ENCODE measurements around the gene PEPD. TPM values are rescaled to one million over a fixed set of nuclear protein-coding genes. Genes with fewer than 3 reads are reported as not detected.

The PEPD gene
- total RNA-seq, 4 donors from 2014 or later, result 116 to 1,166 (median 748) TPM

- H3K27ac ChIP-seq, result peak overlapping the region in 1 of 4 donors; percentile 83
- peaks cover 0 to 45% (median 0%) of the 10 kb centered on the region in 3 donors for H3K36me3 ChIP-seq
- H3K4me1 ChIP-seq, result no peaks in the 10 kb centered on the region
- TF ChIP-seq POLR2A (IDR thresholded peaks at IDR 0.05), result no peak
- no peak for TF ChIP-seq CTCF (IDR thresholded peaks at IDR 0.05)
- no peak overlapping the region for H3K4me3 ChIP-seq
- no peaks in the 10 kb centered on the region for H3K27me3 ChIP-seq
- no peaks in the 10 kb centered on the region for H3K9me3 ChIP-seq
- DNase-seq, result no peak
Measured at GRCh38 chr19:33508431-33508830, 13.2 kb downstream of the PEPD start.

- no peak for TF ChIP-seq POLR2A (IDR thresholded peaks at IDR 0.05)
- no peak for TF ChIP-seq CTCF (IDR thresholded peaks at IDR 0.05)
- H3K9me3 ChIP-seq, result no peaks in the 10 kb centered on the region
- peaks cover 0 to 44% (median 0%) of the 10 kb centered on the region in 3 donors for H3K36me3 ChIP-seq
- no peak overlapping the region for H3K27ac ChIP-seq
- no peaks in the 10 kb centered on the region for H3K4me1 ChIP-seq
- H3K4me3 ChIP-seq, result no peak overlapping the region
- no peaks in the 10 kb centered on the region for H3K27me3 ChIP-seq
- DNase-seq, result no peak
Measured at GRCh38 chr19:33508009-33508408, 13.6 kb downstream of the PEPD start.

GRCh38 chr19:33507021-33507956 is 14.3 kb downstream of the PEPD start:
- Histone ChIP-seq H3K4me1 (no peaks in the 10 kb centered on the region), H3K4me3 (no peak overlapping the region), H3K27ac (no peak overlapping the region), H3K27me3 (no peaks in the 10 kb centered on the region), H3K9me3 (no peaks in the 10 kb centered on the region), H3K36me3 (peaks cover 0 to 47% (median 0%) of the 10 kb centered on the region in 3 donors)
- TF ChIP-seq CTCF (IDR thresholded peaks at IDR 0.05), result no peak
- TF ChIP-seq POLR2A (IDR thresholded peaks at IDR 0.05), result no peak
- DNase-seq, result no peak

- H3K36me3 ChIP-seq, result peaks cover 0 to 47% (median 0%) of the 10 kb centered on the region in 3 donors
- no peaks in the 10 kb centered on the region for H3K9me3 ChIP-seq
- no peak overlapping the region for H3K27ac ChIP-seq
- no peak for DNase-seq
- TF ChIP-seq CTCF (IDR thresholded peaks at IDR 0.05) (no peak), POLR2A (IDR thresholded peaks at IDR 0.05) (no peak)
- H3K4me1 ChIP-seq, result no peaks in the 10 kb centered on the region
- H3K4me3 ChIP-seq, result no peak overlapping the region
- no peaks in the 10 kb centered on the region for H3K27me3 ChIP-seq
Measured at GRCh38 chr19:33506498-33506897, 15.1 kb downstream of the PEPD start.

GRCh38 chr19:33505823-33506222 is 15.8 kb downstream of the PEPD start:
- no peaks in the 10 kb centered on the region for H3K4me1 ChIP-seq
- H3K4me3 ChIP-seq, result no peak overlapping the region
- no peaks in the 10 kb centered on the region for H3K9me3 ChIP-seq
- H3K36me3 ChIP-seq, result peaks cover 0 to 47% (median 0%) of the 10 kb centered on the region in 3 donors
- no peaks in the 10 kb centered on the region for H3K27me3 ChIP-seq
- no peak for DNase-seq
- H3K27ac ChIP-seq, result no peak overlapping the region
- TF ChIP-seq CTCF (IDR thresholded peaks at IDR 0.05) (no peak), POLR2A (IDR thresholded peaks at IDR 0.05) (no peak)

Measured in Peyer's patch (tissue), 4 donors.